A673 (cell line): ENCODE data around the gene PPP4C. TPM values are rescaled to one million over a fixed set of nuclear protein-coding genes. Genes with fewer than 3 reads are reported as not detected.
A peak's percentile ranks its signal among the peaks of the same experiment; 100 is the strongest.

Experiments
- BruUV-seq: library from RNA; stranded (reverse); fragments of 400-500 nt; replicated peaks from 2 replicates; lab custom pipeline; 2021; lab: Mats Ljungman, UMichigan
- CTCF ChIA-PET: fragments of 300-600 bp; sonication (Branson Sonifier 250); formaldehyde crosslinking; loops from one replicate; lab custom pipeline; 2022; ENCODE audit warnings: antibody characterized with exemption; lab: Charles Lee
- POLR2A ChIA-PET: fragments of 300-600 bp; sonication (Branson Sonifier 250); formaldehyde crosslinking; loops from one replicate; lab custom pipeline; 2022; ENCODE audit warnings: antibody characterized with exemption; ENCODE audit not compliant: low non-redundant PET; lab: Charles Lee
- DNase-seq: peaks from one replicate; pipeline ENCODE4 v3.0.0-alpha.2; 2015; ENCODE audit warnings: low spot score
- H3K27ac ChIP-seq: fragments of 200-600 bp; sonication (generic); 2 replicates; pipeline ENCODE4 v1.5.1; 2016; ENCODE audit warnings: mixed run types, low read depth, mild to moderate bottlenecking, mixed read lengths, antibody characterized with exemption, low read length; ENCODE audit not compliant: poor library complexity, severe bottlenecking
- H3K27me3 ChIP-seq: fragments of 200-600 bp; sonication (generic); replicated peaks from 2 replicates; pipeline ENCODE4 v1.6.1; 2017; ENCODE audit warnings: mixed run types, low read depth, mild to moderate bottlenecking, mixed read lengths, antibody characterized with exemption, low read length; ENCODE audit not compliant: insufficient read depth, poor library complexity
- H3K36me3 ChIP-seq: fragments of 200-600 bp; sonication (generic); 2 replicates; pipeline ENCODE4 v1.6.1; 2016; ENCODE audit warnings: mixed run types, mild to moderate bottlenecking, mixed read lengths, antibody characterized with exemption, low read length; ENCODE audit not compliant: insufficient read depth, poor library complexity, severe bottlenecking
- H3K4me1 ChIP-seq: fragments of 200-600 bp; sonication (generic); 2 replicates; pipeline ENCODE4 v1.6.1; 2017; ENCODE audit warnings: mixed run types, mild to moderate bottlenecking, mixed read lengths, antibody characterized with exemption, low read length; ENCODE audit not compliant: insufficient read depth, poor library complexity, severe bottlenecking
- H3K4me3 ChIP-seq: fragments of 200-600 bp; sonication (generic); 2 replicates; pipeline ENCODE4 v1.5.1; 2016; ENCODE audit warnings: low read depth, mixed run types, mild to moderate bottlenecking, mixed read lengths, low read length; ENCODE audit not compliant: poor library complexity, severe bottlenecking
- H3K9me3 ChIP-seq: fragments of 200-600 bp; sonication (generic); 2 replicates; pipeline ENCODE4 v1.6.1; 2016; ENCODE audit warnings: mixed run types, low read depth, mild to moderate bottlenecking, mixed read lengths, antibody characterized with exemption, low read length; ENCODE audit not compliant: poor library complexity, severe bottlenecking
- EZH2 ChIP-seq: fragments of 200-600 bp; sonication (generic); IDR thresholded peaks from 2 replicates; pipeline ENCODE4 v1.6.1; 2017; ENCODE audit warnings: borderline replicate concordance, low read depth, mild to moderate bottlenecking, mixed read lengths, antibody characterized with exemption, low read length; ENCODE audit not compliant: poor library complexity, severe bottlenecking
- intact Hi-C: fragments of 100-400 bp; cut with micrococcal nuclease; formaldehyde crosslinking; loops from one replicate; pipeline ENCODE4 v1.10.0; 2022; ENCODE audit not compliant: unreplicated experiment
- total RNA-seq: library from RNA; stranded (reverse); gene quantifications from 2 replicates; pipeline ENCODE4 v1.2.3, GENCODE V29; 2021
- TF ChIP-seq, protein P1 (sequence below): fragments of 300-800, 200-600 bp; sonication (generic); conservative IDR thresholded peaks from 2 replicates; pipeline ENCODE4 v1.5.1; 2017; ENCODE audit warnings: low read depth, mild to moderate bottlenecking, antibody characterized with exemption, low read length, moderate library complexity, mixed read lengths

PPP4C gene
- total RNA-seq, 1 experiment from 2014 or later, result 122 TPM

DNA sequence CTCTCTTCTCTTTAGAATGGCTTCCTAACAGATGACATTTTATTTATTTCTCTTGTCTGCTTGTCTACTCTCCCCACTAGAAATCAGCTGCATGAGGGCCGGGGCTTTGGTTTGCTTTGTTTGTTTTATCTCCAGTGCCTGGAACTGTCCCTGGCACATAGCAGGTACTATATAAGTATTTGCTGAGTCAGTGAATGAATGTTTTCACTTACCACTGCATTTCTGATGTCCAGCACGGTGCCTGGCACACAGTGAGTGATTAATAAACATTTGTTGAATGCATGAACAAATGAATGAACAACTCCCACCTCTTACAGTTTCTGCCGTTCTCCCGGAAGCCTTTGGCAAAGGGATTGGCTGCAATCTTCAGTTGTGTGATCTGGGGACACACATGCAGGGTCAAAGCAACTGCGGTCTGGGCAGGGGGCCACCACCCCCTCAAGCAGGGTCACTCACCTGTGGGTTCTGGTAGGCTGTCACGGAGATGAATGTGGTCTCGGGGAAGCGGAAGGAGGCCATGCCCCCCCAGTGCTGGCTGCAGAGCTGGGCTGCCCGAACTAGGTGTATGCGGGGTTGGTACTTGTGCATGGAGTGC, 12.5 kb downstream of the PPP4C start:
- CTCF ChIA-PET, result no interaction called here
- Histone ChIP-seq H3K9me3 (no peaks in the 10 kb centered on the region), H3K36me3 (peaks cover 21% of the 10 kb centered on the region), H3K4me3 (no peak overlapping the region), H3K4me1 (peaks cover 14% of the 10 kb centered on the region), H3K27ac (no peak overlapping the region), H3K27me3 (no peaks in the 10 kb centered on the region)
- DNase-seq, result no peak
- intact Hi-C loops, result no loop called here
- BruUV-seq, result no TSS peak
- no peak for TF ChIP-seq EZH2
- TF ChIP-seq, protein P1, sequence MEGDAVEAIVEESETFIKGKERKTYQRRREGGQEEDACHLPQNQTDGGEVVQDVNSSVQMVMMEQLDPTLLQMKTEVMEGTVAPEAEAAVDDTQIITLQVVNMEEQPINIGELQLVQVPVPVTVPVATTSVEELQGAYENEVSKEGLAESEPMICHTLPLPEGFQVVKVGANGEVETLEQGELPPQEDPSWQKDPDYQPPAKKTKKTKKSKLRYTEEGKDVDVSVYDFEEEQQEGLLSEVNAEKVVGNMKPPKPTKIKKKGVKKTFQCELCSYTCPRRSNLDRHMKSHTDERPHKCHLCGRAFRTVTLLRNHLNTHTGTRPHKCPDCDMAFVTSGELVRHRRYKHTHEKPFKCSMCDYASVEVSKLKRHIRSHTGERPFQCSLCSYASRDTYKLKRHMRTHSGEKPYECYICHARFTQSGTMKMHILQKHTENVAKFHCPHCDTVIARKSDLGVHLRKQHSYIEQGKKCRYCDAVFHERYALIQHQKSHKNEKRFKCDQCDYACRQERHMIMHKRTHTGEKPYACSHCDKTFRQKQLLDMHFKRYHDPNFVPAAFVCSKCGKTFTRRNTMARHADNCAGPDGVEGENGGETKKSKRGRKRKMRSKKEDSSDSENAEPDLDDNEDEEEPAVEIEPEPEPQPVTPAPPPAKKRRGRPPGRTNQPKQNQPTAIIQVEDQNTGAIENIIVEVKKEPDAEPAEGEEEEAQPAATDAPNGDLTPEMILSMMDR, result no peak
- POLR2A ChIA-PET, result interaction anchor here (0.6 kb wide), 1 partner anchor 27 kb away, joined by 9 read pairs; no protein-coding TSS in a partner anchor

DNA sequence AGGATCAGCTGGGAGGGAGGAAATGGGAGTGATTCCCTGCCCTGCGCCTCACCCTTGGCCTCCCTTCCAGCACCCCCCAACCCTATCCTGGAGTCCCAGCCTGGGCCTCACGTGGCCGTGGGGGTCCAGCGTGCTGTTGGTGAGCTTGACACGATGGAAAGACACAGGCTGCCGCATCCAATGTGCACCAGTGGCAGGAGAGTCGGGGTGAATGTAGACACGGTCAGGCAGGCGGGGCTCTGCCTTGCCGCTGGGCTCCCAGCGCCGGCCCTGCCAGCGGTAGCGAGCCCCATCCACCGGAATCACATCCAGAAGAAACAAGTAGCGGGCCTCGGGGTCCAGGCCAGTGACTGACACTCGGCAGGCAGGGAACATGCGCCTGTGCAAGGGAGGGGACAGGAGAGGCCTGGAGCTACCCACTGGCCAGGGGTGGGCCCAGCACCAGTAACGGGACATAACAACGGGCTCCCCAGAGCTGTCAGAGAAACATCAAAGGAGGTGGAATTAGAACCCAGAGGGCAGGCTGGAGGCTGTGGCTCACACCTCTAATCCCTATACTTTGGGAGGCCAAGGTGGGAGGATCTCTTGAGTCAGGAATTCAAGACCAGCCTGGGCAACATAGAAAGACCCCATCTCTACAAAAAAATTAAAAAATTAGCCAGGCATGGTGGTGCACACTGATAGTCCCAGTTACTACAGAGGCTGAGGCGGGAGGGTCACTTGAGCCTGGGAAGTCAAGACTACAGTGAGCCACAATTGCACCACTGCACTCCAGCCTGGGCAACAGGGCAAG, 13.2 kb downstream of the PPP4C start:
- Histone ChIP-seq H3K27me3 (no peaks in the 10 kb centered on the region), H3K9me3 (no peaks in the 10 kb centered on the region), H3K4me3 (no peak overlapping the region), H3K4me1 (peaks cover 14% of the 10 kb centered on the region), H3K36me3 (peaks cover 14% of the 10 kb centered on the region), H3K27ac (no peak overlapping the region)
- no TSS peak for BruUV-seq
- intact Hi-C loops, result no loop called here
- DNase-seq, result no peak
- ChIA-PET POLR2A (interaction anchor here (0.6 kb wide), 1 partner anchor 28 kb away, joined by 9 read pairs; no protein-coding TSS in a partner anchor), CTCF (no interaction called here)
- no peak for TF ChIP-seq EZH2
- TF ChIP-seq, protein P1, result no peak

DNA sequence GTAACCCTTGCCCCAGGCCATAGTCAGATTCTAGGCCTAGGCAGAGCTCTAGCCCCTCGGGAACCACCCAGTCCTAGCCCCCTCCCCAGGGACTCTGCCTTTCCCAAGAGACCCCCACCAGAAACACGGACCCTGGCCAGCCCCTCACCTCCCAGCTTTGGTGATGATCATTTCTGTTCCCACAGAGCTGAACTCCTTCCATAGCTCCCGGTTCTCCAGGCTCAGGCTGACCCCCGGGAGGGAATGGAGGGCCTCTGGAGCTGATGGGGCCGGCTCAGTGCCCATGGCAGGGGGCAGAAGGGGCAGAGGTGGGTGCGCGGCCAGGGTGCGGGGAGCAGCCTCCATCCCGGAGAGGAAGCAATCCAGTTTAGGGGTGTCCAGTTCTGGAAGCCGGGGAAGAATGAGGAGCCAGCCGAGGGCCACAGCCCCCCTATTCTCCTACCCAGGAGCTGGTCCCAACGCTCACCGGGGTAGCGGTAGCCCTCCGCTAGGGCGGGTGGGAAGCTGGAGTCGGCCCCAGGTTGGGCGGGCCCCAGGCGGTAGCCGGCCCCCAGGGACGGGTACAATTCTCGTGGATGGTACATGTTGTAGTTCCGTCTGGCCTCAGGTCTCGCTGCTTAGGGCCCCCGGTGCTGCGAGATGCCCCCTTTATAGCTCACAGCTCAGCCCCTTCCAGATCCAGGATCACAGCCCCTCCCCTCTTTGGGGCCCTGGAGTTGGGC, 15.0 kb downstream of the PPP4C start:
- ChIA-PET POLR2A (interaction anchor here (0.9 kb wide), 1 partner anchor 25 kb away, joined by 3 read pairs; the partner anchor contains the start of gene ALDOA), CTCF (no interaction called here)
- intact Hi-C loops, result no loop called here
- Histone ChIP-seq H3K4me3 (peak overlapping the region; percentile 56), H3K36me3 (no peaks in the 10 kb centered on the region), H3K9me3 (no peaks in the 10 kb centered on the region), H3K4me1 (peaks cover 18% of the 10 kb centered on the region), H3K27me3 (no peaks in the 10 kb centered on the region), H3K27ac (no peak overlapping the region)
- DNase-seq, result no peak
- TF ChIP-seq EZH2, result no peak
- TF ChIP-seq, protein P1, result no peak
- BruUV-seq, result no TSS peak
